SK-N-SH treated with all-trans-retinoic acid at 6 μM for 48 hours (cell line): ENCODE measurements around the gene EIF2B4.

Experiments used
- CSDC2 ChIP-seq: fragments of 250-450 bp; sonication (Bioruptor Pico); IDR thresholded peaks from 2 replicates; pipeline ENCODE4 v1.5.0; 2020; ENCODE audit warnings: mild to moderate bottlenecking, moderate library complexity
- GLIS3 ChIP-seq: fragments of 250-450 bp; sonication (Bioruptor Pico); IDR thresholded peaks from 2 replicates; pipeline ENCODE4 v1.5.0; 2020; ENCODE audit warnings: mild to moderate bottlenecking, moderate library complexity
- OSR1 ChIP-seq: fragments of 250-450 bp; sonication (Bioruptor Pico); IDR thresholded peaks from 2 replicates; pipeline ENCODE4 v1.8.0; 2022; ENCODE audit warnings: moderate library complexity, mild to moderate bottlenecking, inconsistent platforms
- RARB ChIP-seq: fragments of 250-450 bp; sonication (Bioruptor Pico); IDR thresholded peaks from 2 replicates; pipeline ENCODE4 v1.8.0; 2021; ENCODE audit warnings: mild to moderate bottlenecking, moderate library complexity
- ZC3H10 ChIP-seq: fragments of 250-450 bp; sonication (Bioruptor Pico); IDR thresholded peaks from 2 replicates; pipeline ENCODE4 v1.5.1; 2021; ENCODE audit warnings: mild to moderate bottlenecking, moderate library complexity
- ZFP3 ChIP-seq: fragments of 250-450 bp; sonication (Bioruptor Pico); IDR thresholded peaks from 2 replicates; pipeline ENCODE4 v1.5.0; 2020; ENCODE audit warnings: mild to moderate bottlenecking, moderate library complexity
- ZNF70 ChIP-seq: fragments of 450-650 bp; formaldehyde crosslinking; IDR thresholded peaks from 2 replicates; pipeline ENCODE4 v1.5.0; 2020; ENCODE audit warnings: mild to moderate bottlenecking, moderate library complexity
- TF ChIP-seq, protein P1 (sequence below): fragments of 250-450 bp; sonication (Bioruptor Pico); IDR thresholded peaks from 2 replicates; pipeline ENCODE4 v1.5.0; 2020; ENCODE audit warnings: mild to moderate bottlenecking, moderate library complexity
- TF ChIP-seq, protein P2 (sequence below): fragments of 250-450 bp; sonication (Bioruptor Pico); IDR thresholded peaks from 2 replicates; pipeline ENCODE4 v1.8.0; 2020; ENCODE audit warnings: mild to moderate bottlenecking, moderate library complexity, borderline replicate concordance

DNA sequence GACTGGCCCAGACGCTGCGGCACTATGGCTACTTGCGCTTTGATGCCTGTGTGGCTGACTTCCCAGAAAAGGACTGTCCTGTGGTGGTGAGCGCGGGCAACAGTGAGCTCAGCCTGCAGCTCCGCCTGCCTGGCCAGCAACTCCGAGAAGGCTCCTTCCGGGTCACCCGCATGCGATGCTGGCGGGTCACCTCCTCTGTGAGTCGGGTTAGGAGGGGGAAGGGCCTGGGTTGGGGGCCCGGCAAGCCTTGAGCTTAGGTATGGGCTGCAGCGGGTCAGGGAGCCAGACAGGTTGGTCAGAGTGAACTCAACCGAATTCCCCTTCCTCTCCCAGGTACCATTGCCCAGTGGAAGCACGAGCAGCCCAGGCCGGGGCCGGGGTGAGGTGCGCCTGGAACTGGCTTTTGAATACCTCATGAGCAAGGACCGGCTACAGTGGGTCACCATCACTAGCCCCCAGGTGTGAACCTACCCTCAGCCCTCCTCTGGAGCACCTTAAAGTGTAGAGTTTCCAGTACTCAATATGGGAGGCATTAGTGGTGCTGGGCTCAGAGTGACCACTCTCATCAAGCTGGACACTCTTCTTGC, 5.5 kb upstream of the EIF2B4 start:
- TF ChIP-seq, protein P1, sequence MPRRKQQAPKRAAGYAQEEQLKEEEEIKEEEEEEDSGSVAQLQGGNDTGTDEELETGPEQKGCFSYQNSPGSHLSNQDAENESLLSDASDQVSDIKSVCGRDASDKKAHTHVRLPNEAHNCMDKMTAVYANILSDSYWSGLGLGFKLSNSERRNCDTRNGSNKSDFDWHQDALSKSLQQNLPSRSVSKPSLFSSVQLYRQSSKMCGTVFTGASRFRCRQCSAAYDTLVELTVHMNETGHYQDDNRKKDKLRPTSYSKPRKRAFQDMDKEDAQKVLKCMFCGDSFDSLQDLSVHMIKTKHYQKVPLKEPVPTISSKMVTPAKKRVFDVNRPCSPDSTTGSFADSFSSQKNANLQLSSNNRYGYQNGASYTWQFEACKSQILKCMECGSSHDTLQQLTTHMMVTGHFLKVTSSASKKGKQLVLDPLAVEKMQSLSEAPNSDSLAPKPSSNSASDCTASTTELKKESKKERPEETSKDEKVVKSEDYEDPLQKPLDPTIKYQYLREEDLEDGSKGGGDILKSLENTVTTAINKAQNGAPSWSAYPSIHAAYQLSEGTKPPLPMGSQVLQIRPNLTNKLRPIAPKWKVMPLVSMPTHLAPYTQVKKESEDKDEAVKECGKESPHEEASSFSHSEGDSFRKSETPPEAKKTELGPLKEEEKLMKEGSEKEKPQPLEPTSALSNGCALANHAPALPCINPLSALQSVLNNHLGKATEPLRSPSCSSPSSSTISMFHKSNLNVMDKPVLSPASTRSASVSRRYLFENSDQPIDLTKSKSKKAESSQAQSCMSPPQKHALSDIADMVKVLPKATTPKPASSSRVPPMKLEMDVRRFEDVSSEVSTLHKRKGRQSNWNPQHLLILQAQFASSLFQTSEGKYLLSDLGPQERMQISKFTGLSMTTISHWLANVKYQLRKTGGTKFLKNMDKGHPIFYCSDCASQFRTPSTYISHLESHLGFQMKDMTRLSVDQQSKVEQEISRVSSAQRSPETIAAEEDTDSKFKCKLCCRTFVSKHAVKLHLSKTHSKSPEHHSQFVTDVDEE, result no peak
- TF ChIP-seq, protein P2, sequence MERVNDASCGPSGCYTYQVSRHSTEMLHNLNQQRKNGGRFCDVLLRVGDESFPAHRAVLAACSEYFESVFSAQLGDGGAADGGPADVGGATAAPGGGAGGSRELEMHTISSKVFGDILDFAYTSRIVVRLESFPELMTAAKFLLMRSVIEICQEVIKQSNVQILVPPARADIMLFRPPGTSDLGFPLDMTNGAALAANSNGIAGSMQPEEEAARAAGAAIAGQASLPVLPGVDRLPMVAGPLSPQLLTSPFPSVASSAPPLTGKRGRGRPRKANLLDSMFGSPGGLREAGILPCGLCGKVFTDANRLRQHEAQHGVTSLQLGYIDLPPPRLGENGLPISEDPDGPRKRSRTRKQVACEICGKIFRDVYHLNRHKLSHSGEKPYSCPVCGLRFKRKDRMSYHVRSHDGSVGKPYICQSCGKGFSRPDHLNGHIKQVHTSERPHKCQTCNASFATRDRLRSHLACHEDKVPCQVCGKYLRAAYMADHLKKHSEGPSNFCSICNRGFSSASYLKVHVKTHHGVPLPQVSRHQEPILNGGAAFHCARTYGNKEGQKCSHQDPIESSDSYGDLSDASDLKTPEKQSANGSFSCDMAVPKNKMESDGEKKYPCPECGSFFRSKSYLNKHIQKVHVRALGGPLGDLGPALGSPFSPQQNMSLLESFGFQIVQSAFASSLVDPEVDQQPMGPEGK (CRISPR knock-in tag), result no peak
- TF ChIP-seq RARB (CRISPR knock-in tag), result no peak
- TF ChIP-seq ZC3H10 (CRISPR knock-in tag), result no peak
- TF ChIP-seq ZFP3, result no peak
- TF ChIP-seq OSR1 (CRISPR knock-in tag), result no peak
- no peak for TF ChIP-seq GLIS3 (CRISPR knock-in tag)
- TF ChIP-seq CSDC2, result no peak
- TF ChIP-seq ZNF70, result no peak
